ENCODE data around the gene DMXL2. TPM values are rescaled to one million over a fixed set of nuclear protein-coding genes. Genes with fewer than 3 reads are reported as not detected.

Gene DMXL2
- total and polyA plus RNA-seq, 9 of the 15 experiments (the other 6 are each of a cell fraction or from before 2014, with no cell fraction given) = 9.3 to 57.7 (median 30.7) TPM

DNA sequence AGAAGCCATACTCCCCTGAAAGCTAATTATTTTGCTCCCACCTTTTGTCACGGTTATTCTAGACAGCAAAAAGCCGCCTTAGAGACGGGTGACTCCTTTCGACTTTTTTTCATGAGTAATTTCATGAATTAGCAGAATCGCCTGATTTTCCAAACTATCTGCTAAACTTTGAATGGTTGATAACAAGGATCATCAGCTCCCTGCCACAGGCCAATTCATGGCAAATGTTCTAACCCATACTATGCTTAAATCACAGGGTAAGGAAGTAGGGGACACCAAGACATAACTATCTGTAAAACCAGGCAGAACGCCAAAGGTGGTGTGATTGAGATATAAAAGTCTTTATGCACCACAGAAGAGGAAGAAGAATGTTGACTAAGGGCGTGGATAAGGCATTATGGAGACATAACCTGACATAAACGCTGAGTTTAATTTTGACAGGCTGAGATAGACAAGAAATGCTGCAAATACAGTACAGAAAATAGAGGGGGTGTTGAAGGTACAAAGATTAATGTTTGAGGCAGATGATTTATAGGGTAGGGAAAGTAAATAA, 891 bp upstream of the DMXL2 start (continued):
- TF ChIP-seq, protein P1, sequence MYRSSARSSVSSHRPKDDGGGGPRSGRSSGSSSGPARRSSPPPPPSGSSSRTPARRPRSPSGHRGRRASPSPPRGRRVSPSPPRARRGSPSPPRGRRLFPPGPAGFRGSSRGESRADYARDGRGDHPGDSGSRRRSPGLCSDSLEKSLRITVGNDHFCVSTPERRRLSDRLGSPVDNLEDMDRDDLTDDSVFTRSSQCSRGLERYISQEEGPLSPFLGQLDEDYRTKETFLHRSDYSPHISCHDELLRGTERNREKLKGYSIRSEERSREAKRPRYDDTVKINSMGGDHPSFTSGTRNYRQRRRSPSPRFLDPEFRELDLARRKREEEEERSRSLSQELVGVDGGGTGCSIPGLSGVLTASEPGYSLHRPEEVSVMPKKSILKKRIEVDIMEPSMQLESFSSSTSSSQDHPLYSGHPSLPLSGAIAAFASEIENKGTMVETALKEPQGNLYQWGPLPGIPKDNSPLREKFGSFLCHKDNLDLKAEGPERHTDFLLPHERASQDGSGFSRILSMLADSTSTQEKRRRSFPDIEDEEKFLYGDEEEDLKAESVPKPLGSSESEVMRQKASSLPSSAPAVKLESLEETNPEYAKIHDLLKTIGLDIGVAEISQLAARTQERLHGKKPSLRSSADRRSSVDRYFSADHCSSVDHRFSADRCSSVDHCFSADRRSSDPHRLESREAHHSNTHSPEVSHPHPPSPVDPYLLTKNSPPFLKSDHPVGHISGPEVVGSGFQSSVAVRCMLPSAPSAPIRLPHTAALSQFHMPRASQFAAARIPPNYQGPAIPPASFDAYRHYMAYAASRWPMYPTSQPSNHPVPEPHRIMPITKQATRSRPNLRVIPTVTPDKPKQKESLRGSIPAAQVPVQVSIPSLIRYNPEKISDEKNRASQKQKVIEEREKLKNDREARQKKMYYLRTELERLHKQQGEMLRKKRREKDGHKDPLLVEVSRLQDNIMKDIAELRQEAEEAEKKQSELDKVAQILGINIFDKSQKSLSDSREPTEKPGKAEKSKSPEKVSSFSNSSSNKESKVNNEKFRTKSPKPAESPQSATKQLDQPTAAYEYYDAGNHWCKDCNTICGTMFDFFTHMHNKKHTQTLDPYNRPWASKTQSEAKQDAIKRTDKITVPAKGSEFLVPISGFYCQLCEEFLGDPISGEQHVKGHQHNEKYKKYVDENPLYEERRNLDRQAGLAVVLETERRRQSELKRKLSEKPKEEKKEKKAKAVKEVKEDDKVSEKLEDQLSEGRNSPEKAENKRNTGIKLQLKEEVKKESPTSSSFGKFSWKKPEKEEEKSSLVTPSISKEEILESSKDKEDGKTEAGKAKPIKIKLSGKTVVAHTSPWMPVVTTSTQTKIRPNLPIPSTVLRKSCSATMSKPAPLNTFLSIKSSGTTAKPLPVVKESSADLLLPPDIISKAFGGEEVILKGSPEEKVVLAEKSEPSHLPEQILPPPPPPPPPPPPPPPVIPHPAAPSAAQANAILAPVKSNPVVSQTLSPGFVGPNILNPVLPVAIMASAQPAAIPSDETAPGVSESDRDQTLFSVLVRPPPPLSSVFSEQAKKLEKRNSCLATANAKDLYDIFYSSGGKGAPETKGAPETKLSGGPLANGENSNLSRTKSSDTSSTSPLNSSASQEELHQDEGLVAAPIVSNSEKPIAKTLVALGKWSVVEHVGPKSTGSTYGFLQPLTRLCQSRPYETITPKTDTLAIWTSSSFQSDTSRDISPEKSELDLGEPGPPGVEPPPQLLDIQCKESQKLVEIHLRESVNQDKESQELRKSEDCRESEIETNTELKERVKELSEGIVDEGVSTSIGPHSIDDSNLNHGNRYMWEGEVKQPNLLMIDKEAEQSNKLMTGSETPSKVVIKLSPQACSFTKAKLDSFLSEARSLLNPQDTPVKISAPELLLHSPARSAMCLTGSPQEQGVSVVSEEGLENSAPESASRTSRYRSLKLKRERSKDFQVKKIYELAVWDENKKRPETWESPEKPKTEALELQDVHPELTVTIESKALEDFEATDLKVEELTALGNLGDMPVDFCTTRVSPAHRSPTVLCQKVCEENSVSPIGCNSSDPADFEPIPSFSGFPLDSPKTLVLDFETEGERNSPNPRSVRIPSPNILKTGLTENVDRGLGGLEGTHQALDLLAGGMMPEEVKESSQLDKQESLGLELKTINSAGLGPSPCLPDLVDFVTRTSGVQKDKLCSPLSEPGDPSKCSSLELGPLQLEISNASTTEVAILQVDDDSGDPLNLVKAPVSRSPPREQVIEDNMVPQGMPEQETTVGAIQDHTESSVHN (IDR thresholded peaks at IDR 0.05; ENCODE audit: borderline replicate concordance in 1 of 2, low read depth in 1 of 2) = 0 out of 4 replicates have a peak, but pooled peaks of 1 of the 2 experiments have one; percentile 36
- TF ChIP-seq NCOA1 (IDR thresholded peaks at IDR 0.05; ENCODE audit: low read depth) (peak; percentile 44; the same call in 1 of the 2 replicates), TFE3 (CRISPR knock-in tag; IDR thresholded peaks at IDR 0.05) (no peak), CBFA2T3 (IDR thresholded peaks at IDR 0.05) (peak; percentile 88), DPF2 (IDR thresholded peaks at IDR 0.05) (peak; percentile 79), KLF16 (IDR thresholded peaks at IDR 0.05) (peak; percentile 71), ARNT (IDR thresholded peaks at IDR 0.05) (peak in 1 of 2 experiments; percentile 7; a peak in 1 of 4 replicates), TEAD4 (IDR thresholded peaks at IDR 0.05; ENCODE audit: low read length) (peak; percentile 85), TEAD4 (CRISPR knock-in tag; IDR thresholded peaks at IDR 0.05; ENCODE audit: borderline replicate concordance) (no peak), TCF3 (CRISPR knock-in tag; IDR thresholded peaks at IDR 0.05) (peak; percentile 78), ZBTB5 (IDR thresholded peaks at IDR 0.05) (no peak)
